ENCODE data around the gene CARD9. TPM values are rescaled to one million over a fixed set of nuclear protein-coding genes. Genes with fewer than 3 reads are reported as not detected.

CARD9 gene
- total RNA-seq, 1 experiment from 2014 or later = 5.6 TPM

DNA sequence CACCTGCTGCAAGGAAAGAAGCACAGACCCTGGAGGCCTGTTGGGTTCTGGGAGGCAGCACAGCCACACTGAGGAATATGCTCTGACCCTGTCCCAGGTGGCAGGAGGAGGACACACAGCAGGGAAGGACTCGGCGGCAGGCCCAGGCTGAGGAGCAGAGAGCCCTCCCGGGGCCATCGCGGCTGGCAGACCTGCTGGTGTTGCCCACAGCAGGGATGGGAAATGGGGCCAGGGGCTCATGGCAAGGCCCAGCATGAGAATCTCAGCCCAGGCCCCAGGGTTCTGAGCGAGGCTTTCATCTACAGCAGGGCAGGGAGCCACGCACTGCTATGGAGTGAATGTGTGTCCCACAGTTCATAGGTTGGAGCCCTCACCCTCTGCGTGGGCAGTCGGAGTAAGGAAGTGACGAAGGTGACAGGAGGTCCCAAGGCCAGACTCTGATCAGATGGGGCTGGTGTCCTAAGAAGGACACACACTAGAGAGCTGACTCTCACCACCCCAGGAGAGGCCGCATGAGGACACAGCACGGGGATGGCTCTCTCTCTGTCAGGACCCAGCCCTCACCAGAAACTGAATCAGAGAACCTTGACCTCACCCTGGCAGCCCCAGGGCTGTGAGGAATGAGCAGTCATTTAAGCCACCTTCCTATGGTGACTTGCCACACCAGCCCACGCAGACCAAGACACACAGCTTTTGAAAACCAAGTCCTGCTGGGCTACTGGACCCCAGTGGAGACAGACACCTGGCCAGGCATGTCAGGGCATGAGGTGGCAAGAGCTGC, 56.4 kb downstream of the CARD9 start:
- Histone ChIP-seq H3K4ac (ENCODE audit: low read depth, low read length) (no peak overlapping the region), H4K5ac (ENCODE audit: insufficient read length, low read depth, low read length) (no peak overlapping the region), H3K56ac (ENCODE audit: insufficient read length, low read depth, low read length) (no peak overlapping the region), H2BK15ac (ENCODE audit: low read depth, low read length) (no peak overlapping the region), H3K4me2 (ENCODE audit: insufficient read depth, insufficient read length, low read length) (no peak overlapping the region), H3K27ac (ENCODE audit: insufficient read length, low read depth, low read length) (no peak overlapping the region), H2BK20ac (ENCODE audit: low read depth, low read length, poor library complexity, severe bottlenecking) (no peak overlapping the region), H2BK5ac (ENCODE audit: insufficient read length, low read length) (no peak overlapping the region), H3K27me3 (ENCODE audit: insufficient read depth, low read length) (no peaks in the 10 kb centered on the region), H3K23ac (ENCODE audit: insufficient read length, low read depth, low read length) (no peak overlapping the region), H3K79me2 (ENCODE audit: insufficient read depth, low read length) (no peaks in the 10 kb centered on the region), H4K8ac (replicated peaks; ENCODE audit: insufficient read length, low read depth, low read length) (no peak overlapping the region), H2BK120ac (ENCODE audit: low read depth, low read length, poor library complexity, severe bottlenecking) (no peak overlapping the region), H2AK5ac (ENCODE audit: insufficient read length, low read length) (no peak overlapping the region), H2BK12ac (ENCODE audit: insufficient read length, low read depth, low read length) (no peak overlapping the region), H3K79me1 (ENCODE audit: insufficient read depth, low read depth, low read length, poor library complexity, severe bottlenecking) (no peaks in the 10 kb centered on the region), H4K20me1 (ENCODE audit: control insufficient read depth, insufficient read depth, insufficient read length) (no peaks in the 10 kb centered on the region), H3K4me1 (ENCODE audit: insufficient read depth, low read length) (no peaks in the 10 kb centered on the region), H3T11ph (ENCODE audit: low read length) (no peak overlapping the region), H2AFZ (ENCODE audit: low read length) (no peak overlapping the region), H3K14ac (ENCODE audit: insufficient read depth, low read length) (no peak overlapping the region), H3K9ac (ENCODE audit: extremely low read depth, insufficient read length, low read length) (no peak overlapping the region), H3K23me2 (ENCODE audit: insufficient read length, low read depth, low read length, poor library complexity, severe bottlenecking) (no peaks in the 10 kb centered on the region), H4K91ac (ENCODE audit: insufficient read length, low read depth, low read length) (no peak overlapping the region), H3K9me3 (ENCODE audit: control insufficient read depth, low read depth, low read length) (no peaks in the 10 kb centered on the region), H3K18ac (ENCODE audit: insufficient read length, low read depth, low read length) (no peak overlapping the region)
- TF ChIP-seq, protein P1, sequence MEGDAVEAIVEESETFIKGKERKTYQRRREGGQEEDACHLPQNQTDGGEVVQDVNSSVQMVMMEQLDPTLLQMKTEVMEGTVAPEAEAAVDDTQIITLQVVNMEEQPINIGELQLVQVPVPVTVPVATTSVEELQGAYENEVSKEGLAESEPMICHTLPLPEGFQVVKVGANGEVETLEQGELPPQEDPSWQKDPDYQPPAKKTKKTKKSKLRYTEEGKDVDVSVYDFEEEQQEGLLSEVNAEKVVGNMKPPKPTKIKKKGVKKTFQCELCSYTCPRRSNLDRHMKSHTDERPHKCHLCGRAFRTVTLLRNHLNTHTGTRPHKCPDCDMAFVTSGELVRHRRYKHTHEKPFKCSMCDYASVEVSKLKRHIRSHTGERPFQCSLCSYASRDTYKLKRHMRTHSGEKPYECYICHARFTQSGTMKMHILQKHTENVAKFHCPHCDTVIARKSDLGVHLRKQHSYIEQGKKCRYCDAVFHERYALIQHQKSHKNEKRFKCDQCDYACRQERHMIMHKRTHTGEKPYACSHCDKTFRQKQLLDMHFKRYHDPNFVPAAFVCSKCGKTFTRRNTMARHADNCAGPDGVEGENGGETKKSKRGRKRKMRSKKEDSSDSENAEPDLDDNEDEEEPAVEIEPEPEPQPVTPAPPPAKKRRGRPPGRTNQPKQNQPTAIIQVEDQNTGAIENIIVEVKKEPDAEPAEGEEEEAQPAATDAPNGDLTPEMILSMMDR (conservative IDR thresholded peaks at IDR 0.05) = no peak
- Mint-ChIP-seq H3K4me1 (no peaks in the 10 kb centered on the region), H3K27me3 (ENCODE audit: low read depth) (peaks cover 5% of the 10 kb centered on the region), H3K36me3 (ENCODE audit: insufficient read depth in 1 of 3, low read depth in 3 of 3) (peaks cover 6 to 19% (median 7%) of the 10 kb centered on the region in 3 experiments; a peak in 6 of 7 replicates), H3K4me3 (no peak overlapping the region), H3K27ac (no peak overlapping the region), H3K9me3 (peaks cover 15 to 17% of the 10 kb centered on the region in 2 experiments)
- WGBS (ENCODE audit: extremely low coverage, insufficient read length, low lambda C conversion rate) = no CpG with 5 or more reads among the region's 13 CpGs
- DNase-seq = no peak

Measured in H9 (cell line).